CD4-positive, alpha-beta T cell treated with Interleukin-6 for 4 hours (primary cell): ENCODE data around the gene CCND1.

ENCODE experiments used
- DNase-seq: peaks from one replicate; pipeline ENCODE4 v3.0.0-alpha.2; 2020; ENCODE audit warnings: mixed read lengths

Gene CCND1

DNA sequence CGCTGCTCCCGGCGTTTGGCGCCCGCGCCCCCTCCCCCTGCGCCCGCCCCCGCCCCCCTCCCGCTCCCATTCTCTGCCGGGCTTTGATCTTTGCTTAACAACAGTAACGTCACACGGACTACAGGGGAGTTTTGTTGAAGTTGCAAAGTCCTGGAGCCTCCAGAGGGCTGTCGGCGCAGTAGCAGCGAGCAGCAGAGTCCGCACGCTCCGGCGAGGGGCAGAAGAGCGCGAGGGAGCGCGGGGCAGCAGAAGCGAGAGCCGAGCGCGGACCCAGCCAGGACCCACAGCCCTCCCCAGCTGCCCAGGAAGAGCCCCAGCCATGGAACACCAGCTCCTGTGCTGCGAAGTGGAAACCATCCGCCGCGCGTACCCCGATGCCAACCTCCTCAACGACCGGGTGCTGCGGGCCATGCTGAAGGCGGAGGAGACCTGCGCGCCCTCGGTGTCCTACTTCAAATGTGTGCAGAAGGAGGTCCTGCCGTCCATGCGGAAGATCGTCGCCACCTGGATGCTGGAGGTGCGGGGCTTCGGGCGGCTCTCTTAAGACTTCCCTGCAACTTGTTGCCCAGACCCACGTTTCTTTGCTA lies at the start of gene CCND1:
TSS of gene CCND1 (plus strand) at position 162 of the 587 bp plus-strand sequence. CDS start at position 320, 158 bp downstream.
- DNase-seq, result peak; percentile 43

DNA sequence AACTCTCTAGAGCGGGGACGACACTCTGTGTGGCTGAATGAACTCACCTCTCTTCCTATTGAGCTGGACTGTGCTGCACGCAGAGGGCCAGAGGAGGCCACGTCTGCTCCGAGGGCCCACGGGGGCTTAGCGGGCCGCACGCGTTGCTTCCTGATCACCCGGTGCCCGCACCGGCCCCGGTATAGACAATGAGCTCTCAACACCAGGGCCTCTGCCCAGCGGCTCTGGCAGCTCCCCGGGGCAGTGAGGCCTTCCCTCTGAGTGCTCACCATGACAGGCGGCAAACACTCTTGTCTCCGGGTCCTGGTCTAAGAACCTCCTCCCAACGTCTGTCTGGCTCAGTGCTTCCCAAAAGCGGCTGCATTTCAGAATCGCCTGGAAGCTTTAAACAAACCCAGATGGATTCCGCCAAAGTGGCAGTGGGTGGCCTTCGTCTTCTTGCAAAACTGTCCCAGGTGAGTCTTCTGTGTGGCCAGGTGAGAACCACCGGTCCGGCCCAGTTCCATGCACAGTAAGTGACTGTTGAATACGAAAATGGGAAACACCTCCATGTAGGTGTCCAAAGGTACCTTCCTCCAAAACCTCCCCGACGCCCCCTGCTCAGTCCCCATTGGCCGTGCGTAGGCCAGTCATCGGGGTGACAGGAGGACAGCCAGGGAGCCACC lies 47.8 kb upstream of the CCND1 start:
- no peak for DNase-seq

DNA sequence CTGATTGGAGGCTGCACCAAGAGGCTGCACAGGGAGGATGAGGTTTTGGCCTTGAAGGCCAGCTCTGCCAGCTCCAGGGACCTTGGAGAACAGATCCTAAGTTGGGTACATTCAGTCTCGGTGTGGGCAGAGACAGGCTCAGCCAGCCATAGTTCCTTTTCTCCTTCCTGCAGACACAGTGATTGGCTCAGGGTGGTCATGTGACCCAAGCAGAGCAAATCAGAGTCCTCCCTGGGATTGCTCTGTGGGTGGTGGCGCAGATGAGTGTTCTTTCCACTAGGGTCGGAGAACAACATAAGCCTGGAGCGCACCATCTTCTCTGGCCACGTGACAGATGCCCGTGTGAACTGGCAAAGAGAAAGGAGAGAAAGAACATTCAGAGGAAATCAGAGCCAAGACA lies 47.1 kb upstream of the CCND1 start:
- no peak for DNase-seq

DNA sequence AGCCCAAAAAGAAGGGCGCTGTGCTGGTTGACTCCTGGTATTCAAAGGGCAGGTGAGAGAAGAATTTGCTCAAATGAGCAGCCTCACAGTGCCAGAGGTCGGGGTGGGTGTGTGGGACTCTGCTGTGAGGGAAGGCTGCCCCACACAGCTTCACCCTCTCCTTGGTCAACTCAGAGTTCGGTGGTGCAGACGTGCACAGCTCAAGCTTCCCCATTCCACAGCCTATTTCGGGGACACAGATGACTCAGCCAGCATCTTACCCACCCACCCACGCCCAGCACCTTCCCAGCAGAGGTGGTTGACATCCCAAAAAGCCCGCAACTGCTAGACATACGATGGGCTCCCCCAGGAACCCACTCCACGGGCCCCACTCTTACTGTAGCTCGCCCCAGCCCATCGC lies 46.5 kb upstream of the CCND1 start:
- DNase-seq, result no peak

DNA sequence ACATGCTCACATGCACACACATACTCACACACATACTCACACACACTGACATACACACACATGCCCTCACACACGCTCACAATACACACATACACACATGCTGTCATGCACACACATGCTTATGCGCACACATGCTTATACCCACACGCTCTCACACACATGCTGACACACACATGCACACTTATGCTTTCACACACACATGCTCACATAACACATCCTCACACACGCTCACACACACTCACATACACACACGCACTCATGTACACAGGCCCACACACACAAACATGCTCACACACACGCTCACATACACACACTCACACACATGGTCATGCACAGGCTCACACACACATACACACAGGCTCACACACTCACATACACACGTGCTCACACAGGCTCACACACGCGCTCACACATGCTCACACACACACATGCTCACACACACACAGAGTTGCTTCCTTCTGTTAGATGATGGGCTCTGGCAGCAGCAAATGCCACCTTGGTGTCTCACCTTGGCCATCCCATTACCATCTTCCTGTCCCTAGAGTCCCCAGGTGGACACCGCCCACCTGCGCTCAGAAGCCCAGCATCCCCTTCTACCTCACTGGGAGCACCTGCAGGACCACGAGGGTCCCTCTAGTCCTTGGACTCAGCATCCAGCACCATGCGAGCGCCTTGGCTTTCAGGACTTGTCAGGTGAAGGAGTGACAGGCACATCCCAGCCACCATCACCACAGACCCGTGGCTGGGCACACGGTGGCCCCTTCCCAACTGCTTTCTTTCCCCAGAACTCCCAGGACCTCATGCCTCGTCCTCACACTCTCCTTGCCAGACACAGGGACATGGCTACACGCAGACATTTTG lies 44.9 kb upstream of the CCND1 start:
- no peak for DNase-seq

DNA sequence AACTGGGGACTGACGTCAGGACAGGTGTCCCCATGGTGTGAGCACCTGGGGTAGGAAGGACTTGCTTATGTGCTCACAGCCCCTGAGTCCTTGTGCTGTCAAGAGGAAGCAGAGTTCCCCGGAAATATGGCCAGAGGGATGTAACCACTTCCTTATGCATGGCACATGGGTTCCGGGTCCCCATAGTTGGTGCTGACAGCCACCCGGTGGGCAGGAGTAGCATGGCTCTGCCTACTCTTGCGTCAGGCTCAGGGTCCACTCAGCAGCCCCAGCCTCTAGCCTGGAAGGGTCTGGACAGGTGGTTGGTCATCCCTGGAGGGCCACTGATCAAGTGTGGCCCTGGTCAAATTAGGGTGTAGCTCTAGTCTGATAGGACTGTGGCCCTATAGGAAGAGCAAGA lies 42.8 kb upstream of the CCND1 start:
- no peak for DNase-seq

DNA sequence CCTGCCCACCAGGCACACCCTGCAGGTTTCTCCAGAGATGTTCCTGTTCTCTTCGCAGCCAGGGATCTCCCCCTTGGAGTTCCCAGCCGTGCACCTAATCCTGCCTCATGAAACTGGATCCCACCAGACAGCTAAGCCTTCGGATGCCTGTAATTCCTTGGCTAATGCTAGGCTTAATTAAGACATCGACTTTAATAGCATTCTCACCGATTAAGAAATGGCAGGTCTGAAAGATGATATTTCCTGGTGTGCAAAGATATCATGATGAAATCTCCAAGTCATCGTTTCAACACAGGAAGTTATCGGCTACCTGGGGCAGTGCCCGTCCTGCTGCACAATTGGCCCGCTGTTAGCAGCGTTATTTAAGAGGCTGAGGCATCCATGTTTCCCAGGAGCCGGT lies 41.5 kb upstream of the CCND1 start:
- no peak for DNase-seq

DNA sequence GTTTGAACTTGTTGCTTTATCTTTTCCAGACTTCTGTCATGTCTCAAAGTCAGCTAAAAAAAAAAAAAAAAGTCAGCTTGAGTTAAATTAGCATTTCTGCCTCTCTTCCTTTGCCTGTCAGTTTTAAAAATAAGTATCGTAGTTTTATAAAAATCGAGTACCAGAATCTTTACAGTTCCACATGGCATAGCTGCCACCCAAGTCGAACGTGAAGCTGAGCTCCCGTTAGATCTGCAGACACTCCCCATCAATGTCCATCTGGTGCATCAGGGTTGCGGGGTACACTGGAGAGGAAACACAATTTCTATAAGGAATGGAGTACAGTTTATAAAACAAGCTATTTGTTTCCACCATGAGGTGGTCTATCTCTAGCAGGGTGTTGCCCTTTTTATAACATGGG lies 41.0 kb upstream of the CCND1 start:
- no peak for DNase-seq

DNA sequence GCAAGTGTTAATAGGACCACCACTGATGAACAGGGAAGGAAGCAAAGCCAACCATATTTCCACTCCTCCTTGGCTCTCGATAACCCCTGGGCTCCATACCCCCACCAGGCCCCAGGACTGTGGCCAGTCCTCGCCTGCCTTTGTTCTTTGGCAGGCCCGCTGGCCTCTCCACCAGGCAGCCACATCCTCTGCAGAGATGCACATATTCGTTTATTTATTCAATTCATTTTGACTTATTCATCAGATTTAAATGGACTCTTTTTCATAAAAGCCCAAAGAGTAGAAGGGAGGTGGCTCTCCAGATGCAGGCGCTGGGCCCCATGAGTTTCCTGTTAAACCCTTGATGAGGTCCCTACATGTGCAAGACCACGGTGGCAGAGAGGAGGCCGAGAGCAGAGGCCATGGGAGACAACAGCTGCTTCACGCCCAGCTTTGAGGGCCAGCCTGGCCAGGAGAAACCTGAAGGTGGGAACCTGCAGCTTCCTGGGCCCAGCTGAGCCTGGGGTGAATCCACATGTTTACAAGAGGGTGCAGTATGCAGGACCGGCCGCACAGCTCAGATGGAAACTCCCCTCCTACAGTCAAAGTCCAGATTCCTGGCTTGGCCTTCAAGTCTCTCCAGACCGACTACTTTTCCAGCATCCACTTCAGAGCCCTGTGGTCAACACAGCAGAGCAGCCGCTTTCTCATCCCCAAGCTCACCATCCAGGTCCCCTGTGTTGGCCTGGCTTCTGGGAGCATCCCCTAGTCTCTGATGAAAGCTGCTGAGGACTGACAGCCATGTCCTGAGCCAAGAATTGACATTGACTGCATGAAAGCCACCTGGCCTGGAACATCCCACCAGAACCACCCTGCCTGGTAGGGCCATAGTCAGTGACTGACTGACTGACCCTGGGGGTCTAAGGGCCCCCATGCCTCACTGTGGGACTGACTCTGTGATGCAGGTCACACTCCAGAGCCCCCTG lies 39.7 kb upstream of the CCND1 start:
- DNase-seq, result no peak

DNA sequence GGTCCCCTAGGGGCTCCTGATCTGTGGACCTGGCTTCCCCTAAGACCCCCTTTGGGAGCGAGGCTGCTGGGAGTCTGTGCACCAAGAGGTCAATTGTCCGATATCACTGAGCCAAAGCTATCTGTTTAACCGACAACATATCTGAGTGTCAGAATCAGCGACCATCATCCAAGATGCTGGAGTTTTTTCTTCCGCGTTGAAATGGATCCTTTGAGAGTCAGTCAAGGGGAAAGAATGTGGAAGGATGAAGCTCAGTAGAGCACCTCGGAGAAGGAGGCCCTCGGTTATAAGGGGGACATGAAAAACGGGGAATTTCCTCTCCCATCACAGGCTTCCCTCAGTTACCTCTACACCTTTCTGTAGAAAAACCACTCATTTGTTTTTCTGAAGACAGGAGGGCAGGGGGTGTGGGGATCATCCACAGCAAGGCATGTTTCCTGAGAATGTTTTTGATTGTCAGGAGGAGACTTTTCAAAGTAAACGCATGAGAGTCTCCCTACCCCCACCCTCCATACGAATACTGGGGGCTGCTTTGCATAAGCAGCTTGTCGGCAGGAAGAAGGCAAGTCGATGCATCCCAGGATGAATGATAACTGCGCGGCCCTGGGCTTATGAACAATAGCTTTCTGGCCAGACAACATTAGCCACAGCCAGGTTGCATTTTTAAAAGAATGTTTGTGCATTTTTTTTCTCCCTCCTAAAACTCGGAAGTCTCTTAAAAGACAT lies 37.7 kb upstream of the CCND1 start:
- DNase-seq, result no peak

DNA sequence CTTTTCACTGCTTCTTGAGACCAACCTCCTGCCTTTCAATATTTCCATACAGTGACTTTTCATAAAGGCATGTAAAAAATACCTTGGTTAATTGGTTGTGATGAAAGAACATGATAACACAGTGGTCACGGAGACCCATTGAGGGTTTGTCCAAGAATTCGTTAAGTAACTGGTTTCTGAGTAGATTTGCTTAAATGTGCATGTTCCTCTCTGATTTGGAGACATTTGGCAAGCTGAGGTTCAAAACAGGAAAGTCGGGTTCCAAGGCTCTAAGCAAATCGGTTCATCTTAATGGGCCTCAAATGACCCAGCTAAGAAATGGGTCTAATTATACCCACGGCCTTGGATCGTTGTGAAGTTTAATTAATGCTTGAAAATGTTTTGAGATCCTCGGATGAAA lies 36.9 kb upstream of the CCND1 start:
- no peak for DNase-seq

DNA sequence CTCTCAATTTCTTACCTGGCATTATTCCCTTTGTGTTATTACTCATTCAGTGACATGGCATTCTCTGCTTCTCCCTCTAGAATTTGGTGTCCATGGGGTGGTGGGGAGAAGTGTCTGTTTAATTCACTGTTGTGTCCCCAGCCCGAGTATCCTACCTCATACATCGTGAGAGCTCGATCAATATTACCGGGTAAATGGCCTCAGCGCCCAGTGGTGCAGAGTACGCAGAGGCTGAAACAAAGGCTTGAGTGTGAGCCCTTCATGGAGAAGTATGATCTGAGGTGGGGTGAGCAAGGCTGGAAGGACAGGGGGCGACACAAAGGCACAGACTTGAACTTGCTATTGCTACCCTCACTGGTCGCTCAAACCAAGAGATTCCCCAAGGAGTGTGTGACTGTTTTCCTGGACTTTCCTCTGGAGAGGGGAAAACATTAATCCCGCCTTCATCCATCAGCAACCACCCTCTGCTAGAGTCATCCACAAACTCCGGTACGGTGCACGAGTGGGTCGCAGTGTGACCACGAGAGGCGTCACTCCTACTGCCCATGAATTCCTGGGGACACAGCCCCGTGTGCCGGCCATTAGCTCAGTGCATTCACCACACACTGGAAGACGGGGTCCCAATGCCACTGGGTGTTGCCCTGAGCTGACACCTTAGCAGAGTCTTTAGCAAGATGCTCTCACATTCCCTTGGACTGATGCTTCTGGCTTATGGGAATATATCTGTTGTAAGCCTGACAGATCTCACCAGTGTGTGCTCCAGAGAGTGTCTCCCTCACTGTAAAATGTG lies 35.0 kb upstream of the CCND1 start:
- DNase-seq, result no peak

DNA sequence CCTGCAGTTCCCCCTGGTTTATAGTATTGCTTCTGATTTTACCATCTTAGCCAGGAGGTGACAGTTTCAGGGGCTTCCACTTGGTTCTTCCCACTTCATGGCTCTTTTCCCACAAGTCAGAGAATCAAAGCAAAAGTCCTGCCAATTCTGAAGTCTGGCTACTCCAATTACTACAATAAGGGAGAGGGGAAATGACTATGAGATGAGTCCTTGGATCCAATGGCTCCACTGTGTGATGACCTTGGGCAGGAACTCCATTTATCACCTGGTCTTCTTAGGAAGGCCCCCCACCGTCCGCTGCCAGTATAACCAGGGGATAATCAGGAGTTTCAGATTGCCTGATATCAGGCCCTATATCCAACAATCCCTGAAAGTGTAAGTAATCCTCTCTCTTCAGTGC lies 31.6 kb upstream of the CCND1 start:
- no peak for DNase-seq

DNA sequence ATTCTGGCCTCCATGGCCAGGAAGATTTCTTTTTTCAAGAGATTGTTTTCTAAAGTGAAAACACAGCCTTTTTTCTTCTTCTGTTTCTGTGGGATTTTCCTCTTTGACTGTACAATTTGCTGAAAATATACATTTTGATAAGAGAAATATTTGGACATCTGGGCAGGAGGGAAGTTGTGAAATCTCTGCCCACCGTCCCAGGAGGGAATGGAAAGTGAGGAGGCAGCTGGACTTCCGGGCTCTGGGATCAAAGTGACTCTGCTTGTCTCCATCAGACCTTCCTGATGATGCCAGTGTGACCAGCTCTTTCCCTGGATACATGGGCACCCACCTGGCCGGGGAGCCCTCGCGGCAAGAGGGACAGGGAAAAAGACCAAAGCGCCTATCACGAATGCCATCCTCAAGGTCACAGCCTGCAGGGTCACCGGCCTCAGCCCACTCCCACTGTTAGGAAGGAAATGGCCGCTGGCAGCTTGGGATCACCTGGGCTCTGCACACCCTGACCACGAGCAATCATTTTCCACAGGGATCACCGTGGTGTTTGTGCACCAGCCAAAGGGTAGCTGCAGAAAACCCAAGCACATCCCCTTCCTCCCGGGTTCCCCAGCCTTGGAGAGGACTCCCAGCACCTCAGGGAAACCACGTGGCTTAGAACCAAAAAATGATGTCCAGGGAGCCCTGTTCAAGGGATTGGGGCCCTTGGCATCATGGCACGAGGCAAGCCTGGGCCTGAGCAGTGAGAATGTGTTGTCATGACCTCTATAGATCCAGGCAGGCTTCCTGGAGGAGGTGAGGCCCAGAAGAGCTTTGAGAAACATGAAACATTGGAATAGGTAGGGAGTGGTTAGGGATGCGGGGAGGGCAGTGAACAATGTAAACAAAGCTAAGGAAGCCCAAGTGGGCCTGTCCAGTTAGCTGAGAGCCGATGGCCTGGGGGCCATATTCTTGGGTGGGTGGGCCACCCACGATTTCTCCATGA lies 29.1 kb upstream of the CCND1 start:
- no peak for DNase-seq

DNA sequence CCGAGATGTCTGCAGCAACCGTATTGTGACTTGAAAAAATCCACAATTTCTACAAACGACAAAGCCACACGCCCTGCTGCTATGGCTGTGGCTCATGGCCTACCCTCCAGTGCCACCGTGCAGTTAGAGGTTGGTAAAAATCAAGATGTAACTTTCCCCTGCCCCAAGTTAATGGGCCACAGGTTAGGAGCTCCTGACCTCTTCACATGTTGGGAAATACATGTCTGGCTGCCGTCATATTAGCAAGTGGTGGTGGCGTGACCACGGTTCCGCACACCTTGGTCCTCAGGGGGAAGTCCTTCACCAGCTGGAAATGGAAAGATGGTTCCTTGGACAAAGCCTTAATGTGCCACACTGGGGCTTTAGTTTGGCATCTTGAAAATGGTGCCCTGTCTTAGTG lies 27.4 kb upstream of the CCND1 start:
- no peak for DNase-seq

DNA sequence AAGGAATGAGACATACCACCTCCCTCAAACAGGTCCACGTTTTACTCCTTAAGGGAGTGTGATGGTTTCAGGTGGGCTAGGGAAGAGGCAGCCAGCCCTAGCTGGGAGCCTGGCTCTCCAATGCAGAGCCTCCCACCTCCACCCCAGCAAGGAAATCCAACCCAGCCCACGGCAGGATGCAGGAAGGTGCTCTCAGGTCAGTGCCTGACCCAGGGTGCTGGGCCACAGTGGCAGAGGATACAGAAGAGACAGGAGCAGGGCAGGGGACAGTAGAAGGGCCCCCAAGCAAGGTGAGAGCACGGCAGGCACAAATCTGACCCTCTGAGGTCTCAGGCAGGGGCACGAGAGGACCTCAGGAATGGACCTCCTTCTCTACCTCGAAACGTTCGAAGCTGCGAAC lies 26.9 kb upstream of the CCND1 start:
- DNase-seq, result no peak

DNA sequence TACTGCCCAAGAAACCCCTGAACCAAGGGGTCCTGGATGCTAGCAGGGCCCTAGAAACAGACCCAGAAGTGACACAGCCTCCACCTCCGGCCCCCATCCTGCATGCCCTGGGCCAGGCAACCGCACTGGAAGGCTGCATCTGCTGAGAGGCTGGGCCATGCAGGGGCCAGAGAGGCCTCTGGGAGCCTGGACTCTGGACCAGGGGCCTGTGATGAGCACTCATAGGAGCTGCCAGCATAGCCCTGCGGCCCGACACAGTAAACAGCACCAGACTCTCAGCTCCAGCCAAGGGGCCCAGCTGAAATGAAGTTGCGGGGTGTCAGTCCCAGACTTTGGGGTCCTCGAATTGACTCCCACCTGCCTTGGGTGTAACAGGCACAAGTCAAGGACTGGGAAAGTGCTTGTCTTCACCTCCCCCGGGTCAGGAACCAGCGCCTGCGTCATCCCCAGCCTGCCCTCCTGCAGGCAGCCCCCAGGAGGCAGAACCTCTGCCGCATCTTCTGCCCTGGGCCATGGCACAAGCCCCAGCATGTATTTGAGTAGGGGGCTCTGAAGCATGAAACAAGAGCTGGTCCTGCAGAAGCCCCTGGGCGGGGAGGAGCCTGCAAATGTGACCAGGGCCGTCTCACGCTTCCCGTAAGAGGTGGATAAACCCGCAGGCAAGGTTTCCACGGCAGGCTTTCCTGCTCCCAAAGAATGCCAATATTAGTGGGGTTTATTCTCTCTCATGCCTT lies 25.2 kb upstream of the CCND1 start:
- DNase-seq, result no peak

DNA sequence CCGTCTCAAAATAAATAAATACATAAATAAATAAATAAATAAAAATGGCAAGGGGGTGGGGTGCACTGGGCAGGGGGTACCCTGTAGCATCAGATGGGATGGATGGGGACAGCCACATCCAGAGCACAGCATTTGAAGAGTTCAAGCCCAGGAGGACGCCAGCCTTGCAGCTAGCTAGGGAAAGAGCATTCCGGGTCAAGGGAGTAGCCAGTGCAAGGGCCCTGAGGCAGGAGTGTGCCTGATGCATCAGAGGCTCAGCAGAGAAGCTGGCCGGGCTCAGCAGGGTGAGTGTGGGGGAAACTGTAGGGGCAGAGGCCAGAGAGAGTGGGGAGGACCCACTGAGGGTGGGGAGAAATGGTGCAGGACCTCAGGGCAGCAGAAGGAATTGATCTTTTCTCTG lies 23.7 kb upstream of the CCND1 start:
- no peak for DNase-seq

DNA sequence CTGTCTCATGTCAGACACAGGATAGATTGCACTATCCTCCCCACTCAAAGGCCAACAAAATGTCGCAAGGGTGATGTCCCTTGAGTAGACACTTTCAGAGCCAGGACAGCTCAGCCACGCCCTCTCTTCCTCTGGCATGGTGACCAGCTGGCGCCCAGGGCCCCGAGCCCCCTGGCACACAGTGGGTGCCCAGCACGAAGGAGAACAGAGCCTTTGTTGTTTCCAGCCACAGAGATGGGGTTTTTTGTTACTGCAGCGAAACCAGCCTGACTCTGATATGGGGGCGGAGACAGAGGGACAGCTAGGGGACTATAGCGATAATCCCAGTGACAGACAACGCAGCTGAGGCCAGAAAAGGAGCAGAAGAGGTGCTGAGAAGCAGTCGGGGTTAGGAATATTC lies 23.3 kb upstream of the CCND1 start:
- DNase-seq, result no peak
